Chondrocyte (in vitro differentiated cells): ENCODE results near the gene LCN12. TPM values are rescaled to one million over a fixed set of nuclear protein-coding genes. Genes with fewer than 3 reads are reported as not detected.

Experiments used
- DNase-seq: peaks from one replicate; pipeline ENCODE4 v3.0.0; 2021; ENCODE audit warnings: mixed read lengths, low spot score
- H3K27ac Mint-ChIP-seq: one replicate; pipeline ENCODE4 v1.8.0; 2021; ENCODE audit warnings: mild to moderate bottlenecking, moderate library complexity, mixed read lengths; ENCODE audit not compliant: unreplicated experiment
- H3K27me3 Mint-ChIP-seq: 2 replicates; pipeline ENCODE4 v1.8.0; 2021; ENCODE audit warnings: low read depth, mixed read lengths
- H3K36me3 Mint-ChIP-seq: 2 replicates; pipeline ENCODE4 v1.8.0; 2021; ENCODE audit warnings: low read depth, mixed read lengths
- H3K4me1 Mint-ChIP-seq: 2 replicates; pipeline ENCODE4 v1.8.0; 2021; ENCODE audit warnings: low read depth, mild to moderate bottlenecking, mixed read lengths
- H3K4me3 Mint-ChIP-seq: one replicate; pipeline ENCODE4 v1.8.0; 2021; ENCODE audit warnings: mild to moderate bottlenecking, moderate library complexity, mixed read lengths; ENCODE audit not compliant: unreplicated experiment
- H3K9me3 Mint-ChIP-seq: 2 replicates; pipeline ENCODE4 v1.8.0; 2021; ENCODE audit warnings: low read depth, mixed read lengths
- CTCF ChIP-seq: fragments of 200-600 bp; sonication (generic); IDR thresholded peaks from 2 replicates; pipeline ENCODE4 v1.5.0; 2021; ENCODE audit warnings: antibody characterized with exemption, mild to moderate bottlenecking, moderate library complexity
- total RNA-seq: library from RNA; stranded (reverse); gene quantifications from 3 replicates; pipeline ENCODE4 v1.2.1, GENCODE V29; 2021

Gene LCN12
- total RNA-seq, 1 donor from 2014 or later: 0.60 TPM

GRCh38 chr9:136926749-136927148 lies 25.3 kb upstream of the LCN12 start:
- H3K9me3 Mint-ChIP-seq: no peaks in the 10 kb centered on the region
- peaks cover 4% of the 10 kb centered on the region for H3K4me1 Mint-ChIP-seq
- H3K27ac Mint-ChIP-seq: no peak overlapping the region
- TF ChIP-seq CTCF: no peak
- DNase-seq: no peak
- H3K27me3 Mint-ChIP-seq: no peaks in the 10 kb centered on the region
- H3K36me3 Mint-ChIP-seq: peaks cover 7% of the 10 kb centered on the region
- no peak overlapping the region for H3K4me3 Mint-ChIP-seq

GRCh38 chr9:136927343-136928271 lies 24.5 kb upstream of the LCN12 start:
- TF ChIP-seq CTCF: no peak
- Mint-ChIP-seq H3K36me3 (peaks cover 7% of the 10 kb centered on the region), H3K9me3 (peaks cover under 1% of the 10 kb centered on the region), H3K27me3 (no peaks in the 10 kb centered on the region), H3K27ac (no peak overlapping the region), H3K4me1 (peaks cover 4% of the 10 kb centered on the region), H3K4me3 (no peak overlapping the region)
- no peak for DNase-seq

- Mint-ChIP-seq H3K36me3 (peaks cover 12% of the 10 kb centered on the region), H3K27me3 (no peaks in the 10 kb centered on the region), H3K4me3 (no peak overlapping the region), H3K27ac (no peak overlapping the region), H3K9me3 (peaks cover 4% of the 10 kb centered on the region), H3K4me1 (peaks cover 4% of the 10 kb centered on the region)
- no peak for TF ChIP-seq CTCF
- DNase-seq: no peak
Measured at GRCh38 chr9:136928591-136928990, 23.5 kb upstream of the LCN12 start.

- no peak for TF ChIP-seq CTCF
- no peak overlapping the region for H3K27ac Mint-ChIP-seq
- H3K36me3 Mint-ChIP-seq: peaks cover 12% of the 10 kb centered on the region
- H3K27me3 Mint-ChIP-seq: no peaks in the 10 kb centered on the region
- no peak overlapping the region for H3K4me3 Mint-ChIP-seq
- no peak for DNase-seq
- peaks cover 4% of the 10 kb centered on the region for H3K9me3 Mint-ChIP-seq
- peaks cover 4% of the 10 kb centered on the region for H3K4me1 Mint-ChIP-seq
Measured at GRCh38 chr9:136930014-136930413, 22.1 kb upstream of the LCN12 start.

- H3K4me1 Mint-ChIP-seq: peaks cover 4% of the 10 kb centered on the region
Measured at GRCh38 chr9:136931611-136932130, 20.4 kb upstream of the LCN12 start.

More at GRCh38 chr9:136931611-136932130, 20.4 kb upstream of the LCN12 start:
- H3K36me3 Mint-ChIP-seq: peaks cover 9% of the 10 kb centered on the region
- no peak overlapping the region for H3K27ac Mint-ChIP-seq
- peaks cover 4% of the 10 kb centered on the region for H3K9me3 Mint-ChIP-seq
- DNase-seq: no peak
- no peaks in the 10 kb centered on the region for H3K27me3 Mint-ChIP-seq
- TF ChIP-seq CTCF: no peak
- no peak overlapping the region for H3K4me3 Mint-ChIP-seq
